Stomach (tissue), 4 donors: Measurements from ENCODE around the gene NFIC.

Source experiments
- CTCF ChIP-seq, 7 experiments: fragments of 450-650 bp in 4 of 7; fragments of 200-600 bp in 3 of 7; sonication (generic) in 3 of 7; IDR thresholded peaks; one replicate each; pipeline ENCODE4 v1.5.1; 2016 to 2019; ENCODE audit warnings: antibody characterized with exemption in 7 of 7, control low read depth in 2 of 7, mild to moderate bottlenecking in 1 of 7
- EP300 ChIP-seq: sonication (generic); formaldehyde crosslinking; IDR thresholded peaks from one replicate; pipeline ENCODE4 v1.6.1; 2017; ENCODE audit warnings: antibody characterized with exemption
- POLR2A ChIP-seq, 4 donors: fragments of 450-650 bp; IDR thresholded peaks; one replicate each; pipeline ENCODE4 v1.6.1; 2016; ENCODE audit warnings: antibody characterized with exemption in 4 of 4, control low read depth in 2 of 4, mild to moderate bottlenecking in 1 of 4, moderate library complexity in 1 of 4
- POLR2AphosphoS5 ChIP-seq, 3 donors: sonication (generic); formaldehyde crosslinking; IDR thresholded peaks; one replicate each; pipeline ENCODE4 v1.6.1; 2016; ENCODE audit warnings: antibody characterized with exemption in 3 of 3

GRCh38 chr19:3408996-3409345 is 42.6 kb downstream of the NFIC start:
- no peak for TF ChIP-seq CTCF (IDR thresholded peaks at IDR 0.05)
- no peak for TF ChIP-seq POLR2A (IDR thresholded peaks at IDR 0.05)
- no peak for TF ChIP-seq EP300
- no peak for TF ChIP-seq POLR2AphosphoS5 (IDR thresholded peaks at IDR 0.05)
